ENCODE results near the gene QRICH1. TPM values are rescaled to one million over a fixed set of nuclear protein-coding genes. Genes with fewer than 3 reads are reported as not detected.

Gene QRICH1
- total RNA-seq, 1 donor from 2014 or later: 39.2 TPM

DNA sequence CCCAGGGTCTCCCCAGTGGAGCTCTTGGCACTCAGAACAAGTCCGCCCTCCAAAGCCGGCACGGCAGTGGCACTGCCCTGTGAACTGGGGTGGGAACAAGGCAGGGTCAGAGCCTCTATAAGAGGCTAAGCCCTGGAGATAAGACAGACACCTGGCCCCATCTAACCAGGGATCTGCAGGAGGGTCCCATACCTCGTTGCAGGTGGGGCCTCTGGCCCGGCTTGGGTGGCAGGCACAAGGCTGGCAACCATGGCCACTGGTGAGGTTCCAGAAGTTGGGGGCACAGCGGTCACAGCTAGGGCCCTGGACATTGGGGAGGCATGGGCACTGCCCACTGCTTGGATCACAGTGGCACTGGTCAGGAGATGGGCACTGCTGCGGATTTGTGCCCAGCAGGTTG lies 30.3 kb upstream of the QRICH1 start:
- H3K36me3 ChIP-seq (ENCODE audit: control insufficient read depth, insufficient read depth, low read length): peaks cover 34% of the 10 kb centered on the region

DNA sequence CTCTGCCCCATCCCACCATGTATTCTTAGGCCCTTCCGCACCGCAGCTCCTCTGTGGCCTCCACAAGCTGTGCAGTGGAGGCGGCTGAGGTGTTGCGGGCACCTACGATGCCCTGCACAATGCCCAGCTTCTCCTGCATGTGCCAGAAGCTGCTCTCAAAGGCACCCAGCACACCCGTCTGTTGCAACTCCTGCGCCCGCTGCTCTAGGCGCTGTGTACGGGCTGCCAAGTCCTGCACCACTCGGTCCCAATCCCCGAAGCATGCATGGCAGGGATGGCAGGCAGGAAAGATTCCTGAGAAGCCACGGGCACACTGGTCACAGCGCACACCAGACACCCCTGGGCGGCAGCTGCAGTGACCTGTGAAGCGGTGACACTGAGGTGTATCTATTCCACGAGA lies 29.8 kb upstream of the QRICH1 start:
- no peak overlapping the region for H3K4me3 ChIP-seq (ENCODE audit: low read depth, low read length)
- no peak for DNase-seq (ENCODE audit: low read depth)
- FAIRE-seq: no peak
- H3K36me3 ChIP-seq (ENCODE audit: control insufficient read depth, insufficient read depth, low read length): peaks cover 37% of the 10 kb centered on the region
- TF ChIP-seq, protein P1, sequence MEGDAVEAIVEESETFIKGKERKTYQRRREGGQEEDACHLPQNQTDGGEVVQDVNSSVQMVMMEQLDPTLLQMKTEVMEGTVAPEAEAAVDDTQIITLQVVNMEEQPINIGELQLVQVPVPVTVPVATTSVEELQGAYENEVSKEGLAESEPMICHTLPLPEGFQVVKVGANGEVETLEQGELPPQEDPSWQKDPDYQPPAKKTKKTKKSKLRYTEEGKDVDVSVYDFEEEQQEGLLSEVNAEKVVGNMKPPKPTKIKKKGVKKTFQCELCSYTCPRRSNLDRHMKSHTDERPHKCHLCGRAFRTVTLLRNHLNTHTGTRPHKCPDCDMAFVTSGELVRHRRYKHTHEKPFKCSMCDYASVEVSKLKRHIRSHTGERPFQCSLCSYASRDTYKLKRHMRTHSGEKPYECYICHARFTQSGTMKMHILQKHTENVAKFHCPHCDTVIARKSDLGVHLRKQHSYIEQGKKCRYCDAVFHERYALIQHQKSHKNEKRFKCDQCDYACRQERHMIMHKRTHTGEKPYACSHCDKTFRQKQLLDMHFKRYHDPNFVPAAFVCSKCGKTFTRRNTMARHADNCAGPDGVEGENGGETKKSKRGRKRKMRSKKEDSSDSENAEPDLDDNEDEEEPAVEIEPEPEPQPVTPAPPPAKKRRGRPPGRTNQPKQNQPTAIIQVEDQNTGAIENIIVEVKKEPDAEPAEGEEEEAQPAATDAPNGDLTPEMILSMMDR (IDR thresholded peaks at IDR 0.05; ENCODE audit: insufficient read depth, low read length, severe bottlenecking): no peak
- H3K27me3 ChIP-seq (ENCODE audit: control insufficient read depth, insufficient read depth, low read length): no peaks in the 10 kb centered on the region

More for the DNA sequence above, 30.3 kb upstream of the QRICH1 start:
- no peak for FAIRE-seq
- no peak overlapping the region for H3K4me3 ChIP-seq (ENCODE audit: low read depth, low read length)
- no peaks in the 10 kb centered on the region for H3K27me3 ChIP-seq (ENCODE audit: control insufficient read depth, insufficient read depth, low read length)
- no peak for DNase-seq (ENCODE audit: low read depth)
- TF ChIP-seq, protein P1 (IDR thresholded peaks at IDR 0.05; ENCODE audit: insufficient read depth, low read length, severe bottlenecking): no peak

DNA sequence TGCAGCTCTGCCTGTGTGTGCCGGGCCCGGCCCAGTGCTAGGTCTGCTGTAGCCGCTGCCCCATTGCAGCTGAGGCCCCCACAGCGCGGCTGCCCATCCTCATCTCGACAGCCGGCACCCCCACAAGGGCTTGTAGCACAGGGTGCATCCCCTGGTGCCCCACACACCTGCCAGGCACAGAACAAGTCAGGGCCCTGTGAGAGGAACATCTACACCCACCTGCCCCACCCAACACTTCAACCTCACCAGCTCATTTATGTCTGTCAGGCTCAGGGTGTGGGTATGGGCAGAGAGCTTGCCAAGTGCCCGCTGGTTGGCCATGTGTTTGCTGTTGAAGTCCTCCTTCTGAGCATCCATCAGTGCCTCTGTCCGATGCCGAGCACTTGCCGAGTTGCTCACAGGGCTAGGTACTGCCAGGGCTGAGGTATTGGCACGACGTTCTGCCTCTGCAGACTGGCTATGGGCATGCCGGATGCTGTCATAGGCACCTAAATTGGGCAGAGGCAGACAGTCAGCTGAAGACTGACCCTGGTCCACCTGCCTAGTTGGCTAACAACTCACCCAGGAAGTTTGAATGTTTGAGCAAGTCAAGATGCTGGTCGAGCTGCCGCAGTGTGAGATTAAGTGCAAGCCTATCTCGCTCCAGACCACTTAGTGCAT lies 29.1 kb upstream of the QRICH1 start:
- no peak for FAIRE-seq
- Histone ChIP-seq H3K4me3 (ENCODE audit: low read depth, low read length) (no peak overlapping the region), H3K36me3 (ENCODE audit: control insufficient read depth, insufficient read depth, low read length) (peaks cover 33% of the 10 kb centered on the region), H3K27me3 (ENCODE audit: control insufficient read depth, insufficient read depth, low read length) (no peaks in the 10 kb centered on the region)
- no peak for DNase-seq (ENCODE audit: low read depth)
- TF ChIP-seq, protein P1 (IDR thresholded peaks at IDR 0.05; ENCODE audit: insufficient read depth, low read length, severe bottlenecking): no peak

DNA sequence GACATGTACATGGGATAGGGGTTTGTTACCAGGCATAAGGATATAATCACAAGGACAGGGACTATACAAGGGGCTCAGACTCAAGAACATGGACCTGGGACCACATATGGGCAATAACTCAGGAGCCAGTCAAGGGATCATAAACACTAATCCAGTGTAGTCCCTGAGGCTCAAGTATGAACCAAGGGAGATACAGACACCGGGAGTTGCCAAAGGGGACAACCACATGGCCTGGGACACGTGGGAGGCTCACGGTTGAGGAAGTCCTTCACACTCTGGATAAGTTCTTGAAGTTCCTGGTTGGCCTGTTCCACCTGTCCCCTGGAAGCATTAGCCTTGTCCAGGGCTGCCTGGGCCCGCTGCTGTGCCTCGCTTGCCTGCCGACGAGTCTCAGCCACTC lies 28.6 kb upstream of the QRICH1 start:
- TF ChIP-seq, protein P1 (IDR thresholded peaks at IDR 0.05; ENCODE audit: insufficient read depth, low read length, severe bottlenecking): no peak
- no peak overlapping the region for H3K4me3 ChIP-seq (ENCODE audit: low read depth, low read length)
- H3K36me3 ChIP-seq (ENCODE audit: control insufficient read depth, insufficient read depth, low read length): peaks cover 38% of the 10 kb centered on the region
- DNase-seq (ENCODE audit: low read depth) (no peak), FAIRE-seq (no peak)
- H3K27me3 ChIP-seq (ENCODE audit: control insufficient read depth, insufficient read depth, low read length): no peaks in the 10 kb centered on the region

DNA sequence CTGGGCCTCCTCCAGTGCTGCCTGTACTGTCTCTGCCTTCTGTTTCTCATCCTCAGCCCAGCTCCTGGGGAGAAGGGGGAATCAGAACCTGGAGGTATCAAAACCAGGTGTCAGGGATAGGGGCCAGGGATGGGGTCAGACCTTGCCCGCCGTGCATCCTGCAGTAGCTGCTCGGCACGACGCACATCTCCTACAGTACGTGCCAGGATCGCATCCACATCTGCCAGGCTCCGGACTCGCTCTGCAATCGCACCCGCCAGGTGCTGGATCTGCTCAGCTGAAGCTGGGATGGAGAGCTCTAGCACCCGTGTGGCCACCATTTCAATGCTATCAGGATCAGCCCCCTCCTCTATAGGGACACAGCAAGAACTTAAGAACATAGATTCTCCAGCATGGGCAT lies 28.2 kb upstream of the QRICH1 start:
- FAIRE-seq: peak; percentile 66
- no peak overlapping the region for H3K4me3 ChIP-seq (ENCODE audit: low read depth, low read length)
- H3K27me3 ChIP-seq (ENCODE audit: control insufficient read depth, insufficient read depth, low read length): no peaks in the 10 kb centered on the region
- no peak for DNase-seq (ENCODE audit: low read depth)
- peaks cover 41% of the 10 kb centered on the region for H3K36me3 ChIP-seq (ENCODE audit: control insufficient read depth, insufficient read depth, low read length)
- TF ChIP-seq, protein P1 (IDR thresholded peaks at IDR 0.05; ENCODE audit: insufficient read depth, low read length, severe bottlenecking): no peak
